Ascending aorta (tissue), 2 donors: ENCODE measurements around the gene CD207. TPM values are rescaled to one million over a fixed set of nuclear protein-coding genes. Genes with fewer than 3 reads are reported as not detected.
"Not testable (repeated sequence)": the region's sequence is repeated elsewhere in the genome, so short reads cannot be mapped to it uniquely, and the experiment has no call there.

Experiments
- DNase-seq, 2 donors: peaks; one replicate each; pipeline ENCODE4 v3.0.0-alpha.2; 2019; ENCODE audit warnings: low spot score in 2 of 2
- H3K27ac ChIP-seq, 2 donors: fragments of 200-600 bp; sonication (generic); one replicate each; pipeline ENCODE4 v1.5.1; 2016 to 2017; ENCODE audit warnings: mild to moderate bottlenecking in 1 of 2
- H3K27me3 ChIP-seq: fragments of 200-600 bp; sonication (generic); one replicate; pipeline ENCODE4 v1.5.1; 2017
- H3K36me3 ChIP-seq, 2 donors: fragments of 200-600 bp; sonication (generic); one replicate each; pipeline ENCODE4 v1.5.1; 2016
- H3K4me1 ChIP-seq, 2 donors: fragments of 200-600 bp; sonication (generic); one replicate each; pipeline ENCODE4 v1.5.1; 2016 to 2017; ENCODE audit warnings: mild to moderate bottlenecking in 1 of 2
- H3K4me3 ChIP-seq, 2 donors: fragments of 200-600 bp; sonication (generic); one replicate each; pipeline ENCODE4 v1.5.1; 2016 to 2017; ENCODE audit warnings: mild to moderate bottlenecking in 1 of 2
- H3K9me3 ChIP-seq, 2 donors: fragments of 200-600 bp; sonication (generic); one replicate each; pipeline ENCODE4 v1.5.1; 2016
- intact Hi-C: fragments of 100-400 bp; cut with DNase I; formaldehyde crosslinking; loops from one replicate; pipeline ENCODE4 v1.15.1; 2023
- total RNA-seq: library from RNA; depleted of rRNA; stranded (reverse); fragments of >200 nt; gene quantifications from one replicate; pipeline ENCODE4 v1.1.0, GENCODE V29; 2016
- TF ChIP-seq, protein P1 (sequence below), 3 experiments: fragments of 200-600 bp in 2 of 3; fragments of 450-650 bp in 1 of 3; sonication (generic) in 2 of 3; IDR thresholded peaks; one replicate each; pipeline ENCODE4 v1.5.1; 2016 to 2019; ENCODE audit warnings: antibody characterized with exemption in 3 of 3, mild to moderate bottlenecking in 1 of 3, moderate library complexity in 1 of 3

The CD207 gene
- total RNA-seq, 1 donor from 2014 or later: not detected

DNA sequence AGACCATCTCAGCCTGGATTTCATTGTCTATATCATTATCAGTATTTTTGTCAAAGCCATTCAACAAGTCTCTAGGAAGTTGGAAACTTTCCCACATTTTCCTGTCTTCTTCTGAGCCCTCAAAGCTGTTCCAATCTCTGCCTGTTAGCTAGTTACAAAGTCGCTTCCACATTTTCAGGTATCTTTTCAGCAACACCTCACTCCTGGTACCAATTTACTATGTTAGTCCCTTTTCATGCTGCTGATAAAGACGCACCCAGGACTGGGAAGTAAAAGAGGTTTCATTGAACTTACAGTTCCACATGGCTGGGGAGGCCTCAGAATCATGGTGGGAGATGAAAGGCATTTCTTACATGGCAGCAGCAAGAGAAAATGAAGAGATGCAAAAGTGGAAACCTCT is 35.9 kb downstream of the CD207 start:
- intact Hi-C loops: no loop called here
- Histone ChIP-seq H3K27ac (no peak overlapping the region), H3K27me3 (no peaks in the 10 kb centered on the region), H3K4me3 (no peak overlapping the region), H3K36me3 (no peaks in the 10 kb centered on the region), H3K9me3 (no peaks in the 10 kb centered on the region), H3K4me1 (no peaks in the 10 kb centered on the region)
- TF ChIP-seq, protein P1, sequence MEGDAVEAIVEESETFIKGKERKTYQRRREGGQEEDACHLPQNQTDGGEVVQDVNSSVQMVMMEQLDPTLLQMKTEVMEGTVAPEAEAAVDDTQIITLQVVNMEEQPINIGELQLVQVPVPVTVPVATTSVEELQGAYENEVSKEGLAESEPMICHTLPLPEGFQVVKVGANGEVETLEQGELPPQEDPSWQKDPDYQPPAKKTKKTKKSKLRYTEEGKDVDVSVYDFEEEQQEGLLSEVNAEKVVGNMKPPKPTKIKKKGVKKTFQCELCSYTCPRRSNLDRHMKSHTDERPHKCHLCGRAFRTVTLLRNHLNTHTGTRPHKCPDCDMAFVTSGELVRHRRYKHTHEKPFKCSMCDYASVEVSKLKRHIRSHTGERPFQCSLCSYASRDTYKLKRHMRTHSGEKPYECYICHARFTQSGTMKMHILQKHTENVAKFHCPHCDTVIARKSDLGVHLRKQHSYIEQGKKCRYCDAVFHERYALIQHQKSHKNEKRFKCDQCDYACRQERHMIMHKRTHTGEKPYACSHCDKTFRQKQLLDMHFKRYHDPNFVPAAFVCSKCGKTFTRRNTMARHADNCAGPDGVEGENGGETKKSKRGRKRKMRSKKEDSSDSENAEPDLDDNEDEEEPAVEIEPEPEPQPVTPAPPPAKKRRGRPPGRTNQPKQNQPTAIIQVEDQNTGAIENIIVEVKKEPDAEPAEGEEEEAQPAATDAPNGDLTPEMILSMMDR (IDR thresholded peaks at IDR 0.05): no peak
- no peak for DNase-seq

DNA sequence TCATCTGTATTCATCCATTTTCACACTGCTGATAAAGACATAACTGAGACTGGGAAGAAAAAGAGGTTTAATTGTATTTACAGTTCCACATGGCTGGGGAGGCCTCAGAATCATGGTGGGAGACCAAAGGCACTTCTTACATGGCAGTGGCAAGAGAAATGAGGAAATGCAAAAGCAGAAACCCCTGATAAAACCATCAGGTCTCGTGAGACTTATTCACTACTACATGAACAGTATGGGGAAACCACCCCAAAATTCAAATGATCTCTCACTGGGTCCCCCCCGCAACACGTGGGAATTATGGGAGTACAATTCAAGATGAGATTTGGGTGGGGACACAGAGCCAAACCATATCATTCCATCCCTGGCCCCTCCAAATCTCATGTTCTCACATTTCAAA is 37.6 kb downstream of the CD207 start:
- H3K36me3 ChIP-seq, DNase-seq, H3K9me3 ChIP-seq, H3K4me1 ChIP-seq, intact Hi-C loops, H3K27ac ChIP-seq, H3K27me3 ChIP-seq, H3K4me3 ChIP-seq: not testable (repeated sequence)

DNA sequence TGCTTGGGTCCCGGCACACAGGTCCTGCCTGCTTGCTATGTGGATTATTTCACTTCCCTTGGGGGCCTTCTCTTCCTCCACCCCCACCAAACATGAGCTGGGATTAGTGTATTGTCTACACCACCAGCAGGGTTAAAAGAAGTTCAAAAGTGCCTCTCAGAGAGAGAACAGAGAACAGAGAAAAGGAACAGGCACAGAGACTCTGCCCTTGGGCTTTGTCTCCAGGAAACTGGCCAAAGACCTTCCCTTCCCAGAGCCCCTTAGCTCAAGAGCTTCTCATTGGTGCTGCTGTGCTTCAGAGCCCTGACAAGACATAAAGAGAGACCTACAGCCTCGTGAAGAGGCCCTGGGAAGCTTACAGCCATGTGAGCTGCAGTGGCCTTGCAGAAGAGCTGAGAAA is 38.1 kb downstream of the CD207 start:
- Histone ChIP-seq H3K4me3 (no peak overlapping the region), H3K27me3 (no peaks in the 10 kb centered on the region), H3K4me1 (no peaks in the 10 kb centered on the region), H3K9me3 (no peaks in the 10 kb centered on the region), H3K27ac (no peak overlapping the region), H3K36me3 (no peaks in the 10 kb centered on the region)
- intact Hi-C loops: no loop called here
- no peak for DNase-seq
- TF ChIP-seq, protein P1 (IDR thresholded peaks at IDR 0.05): no peak

DNA sequence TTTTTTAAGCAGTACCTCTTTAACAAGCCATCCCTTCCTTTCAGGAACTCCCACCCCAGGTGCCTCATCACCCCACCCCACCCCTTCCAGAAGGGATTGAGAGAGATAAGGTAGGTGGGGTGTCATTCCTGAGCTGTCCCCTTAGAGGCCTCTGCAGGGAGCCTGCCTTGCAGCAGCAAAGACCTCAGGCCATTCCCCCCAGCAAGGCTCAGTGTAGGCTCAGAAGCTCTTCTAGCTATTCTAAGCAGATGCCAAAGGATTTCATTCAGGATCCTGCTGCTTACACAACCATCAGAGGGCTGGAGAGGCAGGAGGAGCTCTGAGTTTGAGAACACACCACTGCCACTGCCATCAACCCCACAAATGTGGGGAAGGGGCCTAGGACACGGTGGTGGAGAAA is 39.4 kb downstream of the CD207 start:
- TF ChIP-seq, protein P1 (IDR thresholded peaks at IDR 0.05): no peak
- Histone ChIP-seq H3K4me1 (no peaks in the 10 kb centered on the region), H3K9me3 (no peaks in the 10 kb centered on the region), H3K27me3 (no peaks in the 10 kb centered on the region), H3K27ac (no peak overlapping the region), H3K4me3 (no peak overlapping the region), H3K36me3 (no peaks in the 10 kb centered on the region)
- intact Hi-C loops: no loop called here
- no peak for DNase-seq

DNA sequence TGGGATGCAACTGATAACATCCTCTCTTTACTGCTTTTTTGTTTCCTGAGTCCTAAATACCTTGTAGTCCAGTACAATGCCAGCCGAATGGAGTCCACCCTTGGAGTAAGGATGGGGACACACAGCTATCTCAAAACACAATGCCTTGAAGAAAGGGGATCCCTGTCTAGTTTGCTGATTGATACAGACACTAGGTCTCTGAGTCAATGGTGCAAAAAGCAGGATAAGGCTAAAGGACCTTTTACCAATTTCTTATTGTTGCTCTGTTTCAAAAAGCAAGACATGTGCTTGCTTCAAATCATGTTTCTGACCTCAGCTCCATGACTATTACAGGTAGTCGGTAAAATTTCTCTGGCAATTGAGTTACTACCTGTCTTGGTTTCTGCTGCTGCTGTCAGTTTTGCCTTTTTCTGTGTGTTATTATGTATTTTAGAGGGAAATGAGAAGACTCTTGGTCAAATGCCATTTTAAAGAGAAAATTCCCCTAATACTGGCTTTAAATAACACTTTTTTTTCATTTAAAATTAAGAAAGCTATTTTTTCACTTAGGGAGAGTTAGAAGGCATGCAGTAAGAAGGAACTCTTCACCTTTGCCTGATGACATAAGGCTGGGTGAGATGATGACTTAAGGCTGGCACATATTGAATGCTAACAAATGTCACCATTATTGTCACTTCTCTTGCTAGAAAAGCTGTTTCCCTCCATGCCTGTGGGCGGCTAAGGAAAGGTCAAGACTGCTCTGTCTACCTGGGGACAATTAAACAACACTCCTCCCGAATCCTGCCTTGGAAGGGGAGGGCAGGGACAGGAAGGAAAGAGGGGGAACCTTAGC is 40.2 kb downstream of the CD207 start:
- DNase-seq: no peak
- no peaks in the 10 kb centered on the region for H3K4me1 ChIP-seq
- no peaks in the 10 kb centered on the region for H3K36me3 ChIP-seq
- H3K27ac ChIP-seq: no peak overlapping the region
- intact Hi-C loops: no loop called here
- no peaks in the 10 kb centered on the region for H3K9me3 ChIP-seq
- TF ChIP-seq, protein P1 (IDR thresholded peaks at IDR 0.05): no peak
- H3K27me3 ChIP-seq: no peaks in the 10 kb centered on the region
- H3K4me3 ChIP-seq: no peak overlapping the region

DNA sequence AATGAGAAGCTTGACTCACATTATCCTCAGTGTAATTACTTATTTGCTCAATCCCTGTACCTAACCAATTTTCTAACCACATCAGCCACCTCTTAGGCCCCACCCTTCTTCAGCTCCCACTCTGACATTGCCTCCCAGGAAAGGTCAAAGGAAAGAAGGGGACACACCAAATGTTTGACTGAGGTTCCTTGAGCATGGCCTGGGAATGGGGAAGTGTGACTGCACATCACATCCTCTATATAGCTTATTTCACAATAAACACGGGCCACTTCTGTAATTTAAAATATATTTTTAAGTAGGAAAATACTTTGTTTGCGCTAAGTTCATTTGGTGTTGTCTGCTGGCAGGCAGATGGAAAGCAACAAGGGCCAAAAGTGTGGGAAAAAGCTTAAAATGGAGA is 42.2 kb downstream of the CD207 start:
- H3K4me3 ChIP-seq: no peak overlapping the region
- H3K36me3 ChIP-seq: no peaks in the 10 kb centered on the region
- H3K9me3 ChIP-seq: no peaks in the 10 kb centered on the region
- TF ChIP-seq, protein P1 (IDR thresholded peaks at IDR 0.05): no peak
- intact Hi-C loops: no loop called here
- DNase-seq: no peak
- H3K27ac ChIP-seq: no peak overlapping the region
- H3K27me3 ChIP-seq: no peaks in the 10 kb centered on the region
- H3K4me1 ChIP-seq: peaks cover 0 to 2% of the 10 kb centered on the region in 2 donors
